ENCODE data around the gene FGFR2. TPM values are rescaled to one million over a fixed set of nuclear protein-coding genes. Genes with fewer than 3 reads are reported as not detected.

The FGFR2 gene
- polyA plus RNA-seq, 1 of the 3 experiments (the other 2 are of a cell fraction) = 0.02 TPM

GRCh38 chr10:121462955-121463354, 135.3 kb downstream of the FGFR2 start:
- H3K9ac ChIP-seq = no peak overlapping the region
- no peaks in the 10 kb centered on the region for H3K36me3 ChIP-seq (replicated peaks in 1 of 2; ENCODE audit: control insufficient read depth in 1 of 2, insufficient read depth in 2 of 2, low read length in 1 of 2)
- no peaks in the 10 kb centered on the region for H4K20me1 ChIP-seq (ENCODE audit: insufficient read depth)
- H3K9me2 ChIP-seq = no peaks in the 10 kb centered on the region
- H3K27ac ChIP-seq (ENCODE audit: low read depth in 2 of 2, low read length in 1 of 2) = no peak overlapping the region
- H3K4me2 ChIP-seq = no peak overlapping the region
- DNase-seq = peak; percentile 40
- POLR2A ChIA-PET = no interaction called here
- peak in 1 of 2 experiments; percentile 81; a peak in 2 of 4 replicates for TF ChIP-seq EP300 (IDR thresholded peaks at IDR 0.05; ENCODE audit: borderline replicate concordance in 1 of 2, low read depth in 1 of 2, low read length in 1 of 2)
- no peak for TF ChIP-seq FOSL2 (IDR thresholded peaks at IDR 0.05; ENCODE audit: borderline replicate concordance, low read depth)
- peak; percentile 49 for TF ChIP-seq GATA2 (CRISPR knock-in tag; IDR thresholded peaks at IDR 0.05)
- TF ChIP-seq PBX3 (IDR thresholded peaks at IDR 0.05) = no peak
- peak; percentile 82; the same call in 1 of the 2 replicates for TF ChIP-seq RCOR1 (IDR thresholded peaks at IDR 0.05; ENCODE audit: low read length)
- TF ChIP-seq CHD2 (IDR thresholded peaks at IDR 0.05; ENCODE audit: low read length, partially characterized antibody) = peak; percentile 34
- H2AFZ ChIP-seq (ENCODE audit: low read depth) = no peak overlapping the region
- CTCF ChIA-PET = no interaction called here
- H3K4me3 ChIP-seq (ENCODE audit: low read depth in 2 of 2, low read length in 1 of 2) = no peak overlapping the region
- H3K4me1 ChIP-seq (ENCODE audit: control insufficient read depth in 1 of 2, insufficient read depth in 2 of 2, low read depth in 1 of 2, low read length in 1 of 2) = peaks cover 0 to 10% of the 10 kb centered on the region in 2 experiments; a peak in 2 of 4 replicates
- H3K9me3 ChIP-seq = no peaks in the 10 kb centered on the region
- H3K27me3 ChIP-seq (ENCODE audit: insufficient read depth) = no peaks in the 10 kb centered on the region
- no peaks in the 10 kb centered on the region for H3F3A ChIP-seq (replicated peaks; ENCODE audit: insufficient read depth)
- 9% methylated on average over 2 of the region's 2 CpGs for WGBS (ENCODE audit: low lambda C conversion rate)
- H3K79me2 ChIP-seq (ENCODE audit: insufficient read depth) = no peaks in the 10 kb centered on the region

- CTCF ChIA-PET = no interaction called here
- Histone ChIP-seq H3K4me3 (ENCODE audit: low read depth in 2 of 2, low read length in 1 of 2) (no peak overlapping the region), H3K4me1 (ENCODE audit: control insufficient read depth in 1 of 2, insufficient read depth in 2 of 2, low read depth in 1 of 2, low read length in 1 of 2) (peaks cover 0 to 10% of the 10 kb centered on the region in 2 experiments; a peak in 2 of 4 replicates), H3K27me3 (ENCODE audit: insufficient read depth) (no peaks in the 10 kb centered on the region), H3K79me2 (ENCODE audit: insufficient read depth) (no peaks in the 10 kb centered on the region), H3K9me2 (no peaks in the 10 kb centered on the region), H3F3A (replicated peaks; ENCODE audit: insufficient read depth) (no peaks in the 10 kb centered on the region), H3K9ac (no peak overlapping the region), H3K27ac (ENCODE audit: low read depth in 2 of 2, low read length in 1 of 2) (no peak overlapping the region), H4K20me1 (ENCODE audit: insufficient read depth) (no peaks in the 10 kb centered on the region), H3K4me2 (no peak overlapping the region), H3K9me3 (no peaks in the 10 kb centered on the region), H2AFZ (ENCODE audit: low read depth) (no peak overlapping the region), H3K36me3 (replicated peaks in 1 of 2; ENCODE audit: control insufficient read depth in 1 of 2, insufficient read depth in 2 of 2, low read length in 1 of 2) (no peaks in the 10 kb centered on the region)
- 34% methylated on average over 7 of the region's 7 CpGs for WGBS (ENCODE audit: low lambda C conversion rate)
- DNase-seq = no peak
- no peak for TF ChIP-seq RXRA (IDR thresholded peaks at IDR 0.05; ENCODE audit: borderline replicate concordance, low read depth)
- no peak for TF ChIP-seq EP300 (IDR thresholded peaks at IDR 0.05; ENCODE audit: borderline replicate concordance in 1 of 2, low read depth in 1 of 2, low read length in 1 of 2)
- no peak for TF ChIP-seq PBX3 (IDR thresholded peaks at IDR 0.05)
- no peak for TF ChIP-seq JUND (IDR thresholded peaks at IDR 0.05)
- TF ChIP-seq ELF1 (IDR thresholded peaks at IDR 0.05) = no peak
- no peak for TF ChIP-seq EZH2phosphoT487 (IDR thresholded peaks at IDR 0.05; ENCODE audit: borderline replicate concordance, low read depth)
- TF ChIP-seq RAD21 (IDR thresholded peaks at IDR 0.05; ENCODE audit: low read length) = no peak
- TF ChIP-seq IRF3 (IDR thresholded peaks at IDR 0.05; ENCODE audit: low read depth, low read length) = no peak
- TF ChIP-seq MEF2A (IDR thresholded peaks at IDR 0.05; ENCODE audit: borderline replicate concordance, low read depth) = no peak
- TF ChIP-seq MAX (IDR thresholded peaks at IDR 0.05; ENCODE audit: low read depth) = no peak
- no peak for TF ChIP-seq CTCF (IDR thresholded peaks at IDR 0.05)
- TF ChIP-seq FOSL2 (IDR thresholded peaks at IDR 0.05; ENCODE audit: borderline replicate concordance, low read depth) = no peak
- POLR2A ChIA-PET = no interaction called here
These were observed 136.0 kb downstream of the FGFR2 start for GRCh38 chr10:121462281-121462680.

Data from SK-N-SH (cell line).